Stimulated activated CD8-positive, alpha-beta memory T cell treated with anti-CD3 and anti-CD28 coated beads, Interleukin-15, amount 100 ng/mL, for 1 hour (primary cell): ENCODE data around the gene C10orf90.

Experiments
- DNase-seq: peaks from one replicate; pipeline ENCODE4 v3.0.0-alpha.2; 2020; ENCODE audit warnings: low read depth

Gene C10orf90

DNA sequence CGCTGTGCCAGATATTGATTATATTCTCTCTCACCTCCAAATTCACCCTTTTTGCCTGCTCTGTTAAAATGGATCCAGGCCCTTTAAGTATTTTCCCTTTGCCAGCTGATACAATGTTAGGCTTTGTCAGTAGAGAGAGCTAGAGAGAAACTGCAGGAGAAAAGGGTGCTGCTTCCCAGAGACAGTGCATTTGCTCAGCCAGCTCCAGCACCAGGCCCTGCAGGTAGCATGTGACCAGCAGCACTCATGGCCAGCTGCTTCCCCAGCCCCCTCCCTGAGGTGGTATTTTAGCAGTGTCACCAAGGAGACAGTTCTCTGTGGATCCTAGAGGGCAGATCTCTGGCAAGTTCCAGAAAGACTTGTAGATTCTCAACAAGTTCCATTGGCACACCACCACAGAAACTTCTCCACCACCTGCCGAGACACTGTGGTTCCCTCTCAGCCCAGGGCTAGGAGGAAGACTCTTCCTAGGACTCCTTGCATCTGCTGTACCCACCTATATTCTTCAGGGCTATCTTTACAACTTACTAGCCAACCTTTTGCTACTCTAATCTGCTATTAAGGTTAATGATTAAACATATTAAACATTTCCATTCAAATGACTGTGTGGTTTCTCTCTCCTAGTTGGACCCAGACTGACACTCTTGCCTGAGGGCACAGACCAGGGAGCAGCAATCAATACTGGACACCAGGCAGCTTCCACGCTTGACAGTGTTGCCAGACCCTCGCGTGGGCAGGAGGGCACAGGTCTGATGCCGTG is 246.6 kb downstream of the C10orf90 start:
- no peak for DNase-seq

DNA sequence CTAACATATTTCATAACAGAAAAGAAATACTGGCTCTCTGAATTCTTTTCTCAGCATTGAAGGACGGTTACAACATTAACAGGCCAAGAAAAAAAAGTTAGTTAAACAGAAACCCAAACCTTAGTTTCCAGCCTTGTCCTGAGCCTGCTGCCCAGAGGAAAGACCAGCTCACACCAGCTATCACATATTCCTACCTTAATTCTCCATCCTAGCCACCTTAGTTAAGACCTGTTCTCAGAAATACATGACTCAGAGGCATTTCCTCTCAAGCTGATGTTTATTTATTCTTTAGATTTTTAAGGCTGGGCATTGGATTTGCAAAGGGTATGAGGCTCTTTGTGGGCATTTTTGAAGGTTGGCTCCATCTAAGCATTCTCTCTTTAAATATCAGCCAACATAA is 247.9 kb downstream of the C10orf90 start:
- no peak for DNase-seq

DNA sequence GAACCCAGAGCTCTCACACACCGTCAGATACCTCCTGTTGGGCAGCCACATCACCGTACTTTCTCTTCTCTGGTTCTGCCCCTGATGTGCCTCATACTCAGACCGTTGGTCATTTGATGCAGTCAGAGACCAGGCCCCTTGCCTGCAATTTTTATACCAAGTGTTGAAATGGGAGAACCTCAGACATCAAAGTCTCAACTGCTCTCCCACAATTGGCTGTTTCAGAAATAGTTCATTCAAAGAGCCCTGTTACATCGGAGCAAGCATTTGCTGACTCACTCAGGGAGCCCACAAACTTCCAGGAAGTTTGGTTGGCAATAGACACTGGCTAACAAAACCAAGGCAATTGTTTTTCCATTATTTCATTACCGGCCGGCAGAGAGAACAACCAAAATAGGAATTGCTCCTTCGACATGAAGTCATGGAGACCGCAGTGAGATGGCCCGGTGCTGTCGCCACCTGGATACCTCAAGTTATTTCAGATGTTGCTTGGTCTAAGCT is 248.7 kb downstream of the C10orf90 start:
- no peak for DNase-seq

DNA sequence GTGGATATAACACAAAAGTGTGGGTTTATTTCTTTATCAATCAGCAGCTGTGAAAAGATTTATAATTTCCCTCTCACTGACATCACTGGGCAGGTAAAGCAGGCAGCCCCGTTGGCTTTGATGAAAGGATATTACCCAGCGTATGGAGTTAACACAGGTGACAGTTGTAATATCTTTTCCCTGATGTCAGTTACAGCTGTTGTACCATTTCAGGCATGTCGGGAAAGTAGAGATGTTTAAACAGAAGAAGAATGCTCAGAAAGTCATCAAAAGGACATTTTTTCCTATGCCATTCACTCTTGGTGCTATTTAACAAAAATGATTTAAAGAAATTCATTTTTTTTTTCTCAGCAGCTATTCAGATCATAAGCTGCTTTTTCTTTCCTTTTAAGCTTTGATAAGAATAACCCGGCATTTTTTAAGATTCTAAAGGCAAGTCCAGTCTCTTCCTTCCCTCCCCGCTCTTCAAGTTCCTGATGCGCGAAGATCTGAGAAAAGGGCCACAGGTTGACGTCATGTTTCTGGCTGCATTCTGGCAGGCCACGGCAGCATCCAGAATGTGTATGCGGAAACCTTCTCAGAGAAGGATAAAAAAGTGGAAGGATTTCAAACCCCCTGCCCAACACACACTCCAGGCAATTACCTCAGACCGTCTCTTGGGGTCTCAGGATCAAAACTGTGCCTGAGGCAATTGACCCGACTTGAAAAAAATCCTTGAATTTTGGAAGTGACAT is 249.8 kb downstream of the C10orf90 start:
- DNase-seq = no peak

DNA sequence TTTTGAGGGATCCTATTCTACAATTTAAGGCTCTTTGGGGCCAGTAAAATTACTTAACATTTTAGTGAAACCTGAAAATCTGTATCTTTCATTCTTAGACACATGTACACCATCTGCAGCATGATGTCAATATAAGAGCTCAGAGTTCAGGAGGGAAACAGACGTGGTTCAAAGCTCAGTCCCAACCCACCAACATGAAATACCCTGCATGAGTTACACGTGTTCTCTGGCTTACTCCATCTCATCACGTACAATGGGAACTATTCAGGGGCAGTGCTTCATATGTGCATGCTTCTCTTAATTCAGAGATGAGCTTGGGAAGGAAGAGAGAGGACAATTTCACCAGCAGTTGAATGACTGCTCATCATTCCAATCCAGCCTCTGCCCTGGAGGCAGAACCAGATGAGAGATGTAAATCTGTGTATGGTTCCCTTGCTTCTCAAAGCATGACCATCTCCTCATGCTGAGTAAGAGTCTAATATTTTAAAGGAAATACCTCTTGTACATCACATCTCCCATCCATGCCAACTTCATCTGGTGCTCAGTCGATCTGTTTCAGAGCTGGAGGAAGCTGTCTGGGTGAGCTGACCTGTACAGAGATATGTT is 253.2 kb downstream of the C10orf90 start:
- no peak for DNase-seq

DNA sequence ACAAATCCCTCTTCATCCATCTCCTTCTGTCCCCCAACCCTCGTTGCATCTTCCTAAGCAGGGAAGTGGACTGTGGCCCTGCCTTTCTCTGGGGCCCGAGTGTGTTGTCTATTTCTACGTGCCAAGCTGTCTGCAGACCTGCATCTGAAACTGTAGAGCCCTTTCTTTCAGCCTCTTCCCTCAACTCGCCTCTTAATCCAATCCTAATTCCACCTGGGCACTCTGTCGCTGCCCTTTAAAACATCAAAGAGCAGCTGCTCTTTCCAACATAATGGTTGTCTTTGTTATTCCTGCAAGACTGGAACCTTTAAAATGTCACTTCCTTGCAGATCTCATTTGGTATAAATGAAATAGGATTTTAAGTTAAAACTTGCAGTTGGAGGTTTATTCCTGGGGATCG is 260.7 kb downstream of the C10orf90 start:
- no peak for DNase-seq

DNA sequence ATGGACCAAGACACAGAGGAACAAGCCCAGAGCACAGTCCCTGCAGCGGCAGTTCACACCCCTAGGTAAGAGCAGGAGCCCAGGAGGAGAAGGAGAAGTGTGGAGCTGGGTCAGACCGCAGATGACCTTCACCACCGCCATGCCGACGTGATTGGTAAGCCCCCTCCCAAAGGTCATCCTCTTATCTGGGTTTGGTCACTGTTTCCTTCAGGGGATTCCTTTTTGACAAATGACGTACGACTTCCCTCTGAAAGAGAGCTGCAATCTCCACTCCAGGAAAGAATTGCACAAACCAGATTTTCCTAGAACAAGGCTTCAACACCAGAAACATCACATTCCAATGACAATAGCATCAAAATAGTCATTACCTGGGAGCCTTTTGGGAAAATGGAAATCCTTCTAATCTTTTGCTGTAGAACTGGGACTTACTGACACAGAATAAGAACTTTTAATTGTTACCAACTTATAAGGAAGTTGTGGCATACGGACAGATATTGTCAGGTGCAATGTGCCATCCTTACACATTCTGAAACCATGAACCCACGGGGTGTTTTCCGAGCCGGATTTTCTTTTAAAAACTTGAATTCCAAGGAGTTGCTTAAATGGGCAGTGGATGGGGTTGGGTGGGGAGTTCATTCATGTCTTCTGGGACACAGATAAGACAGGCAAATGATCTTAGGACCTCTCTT is 261.4 kb downstream of the C10orf90 start:
- DNase-seq = no peak

DNA sequence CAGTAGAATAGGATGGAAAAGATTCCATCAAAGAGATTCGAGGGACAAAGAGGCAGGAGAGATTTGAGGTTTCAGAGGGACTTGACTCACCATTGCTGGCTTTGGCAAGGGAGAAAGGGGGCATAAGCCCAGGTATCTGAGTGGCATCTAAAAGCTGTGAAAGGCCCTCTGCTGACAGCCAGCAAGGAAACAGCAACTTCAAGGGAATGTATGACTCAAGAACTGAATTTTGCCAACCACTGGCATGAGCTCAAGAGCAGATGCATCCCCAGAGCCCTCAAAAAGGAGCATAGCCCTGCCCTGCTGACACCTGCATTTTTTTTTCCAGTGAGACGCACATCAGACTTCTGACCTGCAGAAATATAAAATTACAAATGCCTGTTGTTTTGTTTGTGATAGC is 262.7 kb downstream of the C10orf90 start:
- no peak for DNase-seq

DNA sequence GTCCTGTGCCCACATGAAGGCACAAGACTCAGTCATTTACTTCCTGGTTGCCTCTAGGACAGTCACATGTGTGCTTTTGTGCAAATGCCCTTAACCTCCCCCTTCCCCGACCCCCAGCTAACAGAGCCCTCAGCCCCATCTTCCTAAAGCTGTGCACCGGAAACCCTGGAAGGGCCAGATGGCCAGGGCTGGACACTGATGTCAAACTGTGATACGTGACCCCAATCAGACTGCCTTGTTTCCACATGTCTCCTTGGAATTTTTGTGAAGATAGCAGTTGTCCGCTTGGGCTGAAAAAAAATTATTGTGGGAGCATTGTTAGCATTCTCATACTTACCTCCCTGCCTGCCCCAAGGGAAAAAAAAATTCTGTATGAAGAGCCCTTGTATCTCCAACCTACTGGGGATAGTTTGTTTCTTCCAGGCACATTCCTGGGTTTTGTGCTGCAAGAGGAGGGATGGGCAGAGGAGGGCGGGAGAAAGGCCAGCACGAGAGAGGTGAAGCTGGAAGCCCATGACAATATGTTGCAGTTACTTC is 265.2 kb downstream of the C10orf90 start:
- no peak for DNase-seq

DNA sequence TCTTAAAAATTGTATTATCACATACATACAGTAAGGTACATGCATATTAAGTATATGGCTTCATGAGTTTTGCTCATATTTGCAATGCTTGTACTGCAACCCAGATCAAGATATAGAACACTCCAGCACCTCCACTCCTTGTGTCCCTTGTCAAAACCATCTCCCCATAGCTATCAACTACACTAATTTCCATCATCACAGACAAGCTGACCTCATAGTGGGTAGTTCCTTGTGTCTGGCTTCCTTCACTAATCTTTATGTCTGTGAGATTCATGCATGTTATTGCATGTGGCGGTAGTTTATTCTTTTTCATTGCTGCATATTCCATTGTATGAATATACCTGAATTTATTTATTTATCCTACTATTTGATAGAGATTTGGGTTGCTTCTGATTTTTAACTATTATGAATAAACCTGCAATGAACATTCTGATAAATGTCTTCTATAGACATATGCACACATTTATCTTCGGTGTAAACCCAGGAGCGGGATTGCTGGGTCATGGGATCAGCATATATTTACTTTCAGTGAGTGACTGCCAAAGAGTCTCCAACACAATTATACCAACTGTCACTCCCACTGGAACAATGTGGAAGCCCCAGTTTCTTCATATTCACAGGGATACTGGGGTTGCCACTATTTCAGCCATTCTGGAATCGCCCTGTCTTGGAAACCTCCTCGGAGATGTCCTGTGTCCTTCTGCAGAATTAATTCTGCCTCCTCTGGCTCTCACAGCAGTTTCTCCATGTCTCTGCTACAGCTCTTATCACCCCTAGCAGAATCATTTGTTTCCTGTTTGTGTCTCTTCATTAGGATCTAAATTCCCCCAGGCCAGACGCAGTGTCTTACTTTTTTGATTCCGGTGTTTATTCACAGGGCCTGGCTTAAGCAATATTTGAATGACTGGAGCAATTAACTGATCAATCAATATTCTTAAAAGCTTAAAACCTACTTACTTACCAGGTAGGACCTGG is 267.5 kb downstream of the C10orf90 start:
- DNase-seq = no peak

DNA sequence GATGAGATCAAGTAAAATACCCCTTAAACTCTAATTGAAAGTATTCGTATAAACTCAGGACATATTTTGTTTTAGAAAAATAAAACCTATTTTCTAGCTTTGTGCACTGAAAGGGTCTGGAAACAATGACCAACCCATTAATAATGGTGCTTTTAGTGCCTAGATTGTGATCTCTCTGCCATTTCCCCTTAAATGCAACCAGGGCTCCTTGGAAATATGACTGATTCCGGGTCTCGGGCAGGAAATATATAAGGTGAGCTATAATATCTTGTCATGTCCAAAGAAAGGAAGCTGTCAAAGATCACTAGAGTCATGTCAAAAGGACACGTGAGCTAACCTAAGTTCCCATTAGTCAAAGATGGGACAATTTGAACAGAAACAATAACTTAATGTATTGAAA is 269.9 kb downstream of the C10orf90 start:
- no peak for DNase-seq

DNA sequence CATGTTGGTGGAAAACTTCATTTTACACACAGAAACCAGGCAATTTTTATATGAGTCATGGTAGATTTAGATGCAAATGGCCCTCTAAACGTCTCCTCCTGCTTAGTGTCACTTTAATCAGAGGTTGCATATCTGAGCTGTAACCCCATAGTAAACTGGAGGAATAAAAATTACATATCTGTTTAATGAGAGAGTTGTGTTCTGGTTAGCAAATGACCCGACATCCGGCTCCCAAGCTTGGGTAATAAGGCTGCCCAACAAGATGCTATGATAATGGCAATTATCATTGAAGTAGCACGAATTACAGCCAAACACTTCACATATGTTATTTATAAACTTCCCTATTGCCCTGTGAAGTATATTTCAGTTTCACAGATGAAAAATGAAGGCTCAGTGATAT is 271.6 kb downstream of the C10orf90 start:
- no peak for DNase-seq

DNA sequence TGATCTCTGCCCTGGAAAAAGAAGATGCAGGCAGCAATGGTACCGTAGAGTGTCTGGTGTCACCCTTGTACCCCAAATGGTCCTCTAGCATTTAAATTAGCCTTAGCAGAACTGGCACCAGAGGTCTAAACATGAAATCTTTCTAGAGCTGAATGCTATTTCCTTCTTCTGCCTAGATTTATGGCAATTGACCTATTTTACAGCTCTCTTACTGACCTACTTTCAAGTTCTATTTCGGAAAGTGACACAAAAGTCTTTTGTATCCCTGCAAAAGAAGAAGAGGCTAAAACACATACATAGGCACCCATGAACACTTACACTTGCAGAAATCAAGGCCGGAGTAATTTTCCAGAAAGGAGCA is 272.1 kb downstream of the C10orf90 start:
- DNase-seq = no peak

DNA sequence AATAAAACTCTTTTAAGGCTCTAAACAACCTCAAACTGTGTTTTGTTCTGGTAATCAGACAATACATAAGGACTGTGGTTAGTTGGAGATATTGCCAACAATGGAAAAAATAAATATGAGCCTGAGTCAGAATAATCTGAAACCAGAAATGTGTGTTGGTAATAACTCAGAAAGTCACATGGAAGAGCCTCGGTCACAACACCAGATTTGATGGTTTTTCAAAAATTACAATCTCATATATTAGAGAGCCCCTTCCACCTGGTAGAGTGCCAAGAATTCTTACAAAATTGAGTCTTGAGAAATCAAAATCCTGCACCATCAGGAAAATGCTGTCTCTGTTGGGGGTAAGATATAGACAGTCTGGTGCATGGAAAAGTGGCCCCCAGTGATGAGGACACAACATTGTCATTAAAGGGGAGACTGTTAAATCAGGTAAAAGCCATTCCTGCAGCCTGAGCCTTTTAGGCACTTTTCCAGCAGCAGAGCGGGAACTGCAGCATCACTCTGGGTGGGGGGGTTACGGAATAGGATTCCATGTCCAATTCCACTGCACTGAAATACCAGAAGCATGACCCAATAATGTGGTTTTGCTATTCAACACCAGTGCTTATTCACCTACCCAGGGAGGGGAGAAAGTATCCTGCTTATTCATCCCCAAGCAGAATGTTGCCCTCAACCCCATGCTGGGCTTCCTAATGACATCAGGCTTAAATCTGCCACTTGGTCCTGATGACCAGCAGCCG is 272.7 kb downstream of the C10orf90 start:
- no peak for DNase-seq

DNA sequence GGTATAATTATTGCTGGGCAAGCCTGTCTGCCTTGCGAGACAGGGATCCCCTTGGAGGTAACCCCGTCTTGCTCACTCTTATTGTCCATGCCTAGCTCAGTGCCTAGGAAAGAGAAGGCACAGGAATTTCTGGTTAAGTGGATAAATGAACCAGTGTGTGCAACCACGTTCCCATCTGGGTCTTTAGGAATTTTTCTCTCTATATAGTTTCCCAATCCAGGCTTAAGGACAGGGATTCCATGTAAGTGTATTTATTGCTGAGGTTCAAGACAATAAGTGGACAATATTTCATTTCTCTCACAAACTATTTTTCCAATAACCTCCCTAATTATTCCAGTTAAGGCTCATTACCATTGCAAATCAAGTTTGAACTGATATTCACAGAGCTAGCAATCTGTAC is 273.3 kb downstream of the C10orf90 start:
- no peak for DNase-seq

DNA sequence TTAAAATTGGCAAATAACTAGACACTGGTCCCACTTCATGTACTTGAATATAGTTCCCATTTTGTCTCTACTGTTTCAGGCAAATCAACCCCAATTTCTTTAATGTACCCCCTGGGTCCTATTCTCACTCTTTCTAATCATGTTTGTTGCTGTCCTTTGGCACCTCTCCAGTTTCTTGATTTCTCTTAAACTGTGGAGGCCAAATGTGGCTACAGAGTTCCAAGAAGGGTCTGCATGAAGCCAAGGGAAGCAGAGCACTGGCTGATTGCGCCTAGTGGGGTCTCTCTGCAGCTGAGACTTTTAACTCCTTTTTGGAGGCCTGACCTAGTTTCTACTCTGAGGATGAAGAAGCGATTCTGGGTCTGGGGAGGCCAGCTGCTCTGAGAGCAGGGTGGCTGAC is 275.5 kb downstream of the C10orf90 start:
- DNase-seq = no peak

DNA sequence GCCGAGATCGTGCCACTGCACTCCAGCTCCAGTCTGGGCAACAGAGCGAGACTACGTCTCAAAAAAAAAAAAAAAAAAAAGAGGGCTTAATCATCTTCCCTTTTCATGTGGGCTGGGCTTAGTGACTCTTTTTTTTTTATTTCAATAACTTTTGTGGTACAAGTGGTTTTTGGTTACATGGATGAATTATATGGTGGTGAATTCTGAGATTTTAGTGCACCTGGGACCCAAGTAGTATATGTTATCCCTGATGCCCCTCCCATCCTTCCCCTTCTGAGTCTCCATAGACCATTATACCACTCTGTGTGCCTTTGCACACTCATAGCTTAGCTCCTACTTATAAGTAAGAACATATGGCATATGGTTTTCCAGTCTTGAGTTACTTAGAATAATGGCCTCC is 277.4 kb downstream of the C10orf90 start:
- DNase-seq = no peak

DNA sequence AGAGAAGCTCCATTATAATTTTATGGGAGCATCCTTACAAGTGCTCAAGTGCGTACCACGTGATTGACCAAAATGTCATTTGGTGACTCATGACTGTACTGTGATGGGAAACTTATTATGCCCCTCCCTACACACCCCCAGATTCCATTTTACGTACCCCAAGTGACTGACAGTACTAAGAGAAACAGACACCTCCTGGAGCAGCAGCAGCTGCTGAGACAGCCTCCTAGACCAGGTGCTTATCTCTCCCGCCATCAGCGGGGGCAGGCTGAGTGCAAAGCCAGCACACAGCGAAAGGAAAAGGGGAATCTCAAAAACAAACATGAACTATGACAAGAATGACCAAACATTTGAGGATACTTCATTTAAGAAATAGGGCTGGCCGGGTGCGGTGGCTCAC is 278.0 kb downstream of the C10orf90 start:
- no peak for DNase-seq

DNA sequence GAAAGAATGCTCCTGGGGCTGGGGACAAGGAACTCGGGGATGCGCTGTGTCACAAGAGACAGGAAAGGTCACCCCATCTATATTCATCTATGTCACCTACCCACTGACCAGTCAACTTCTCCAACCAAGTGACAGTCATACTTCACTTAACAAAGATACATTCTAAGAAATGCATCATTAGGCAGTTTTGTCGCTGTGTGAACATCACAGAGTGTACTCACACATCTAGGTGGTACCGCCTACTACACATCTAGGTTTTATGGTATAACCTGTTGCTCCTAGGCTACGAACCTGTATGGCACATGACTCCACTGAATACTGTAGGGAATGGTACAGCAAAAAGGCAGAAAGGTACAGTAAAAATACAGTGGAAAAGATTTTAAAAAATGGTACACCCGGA is 278.4 kb downstream of the C10orf90 start:
- DNase-seq = no peak

DNA sequence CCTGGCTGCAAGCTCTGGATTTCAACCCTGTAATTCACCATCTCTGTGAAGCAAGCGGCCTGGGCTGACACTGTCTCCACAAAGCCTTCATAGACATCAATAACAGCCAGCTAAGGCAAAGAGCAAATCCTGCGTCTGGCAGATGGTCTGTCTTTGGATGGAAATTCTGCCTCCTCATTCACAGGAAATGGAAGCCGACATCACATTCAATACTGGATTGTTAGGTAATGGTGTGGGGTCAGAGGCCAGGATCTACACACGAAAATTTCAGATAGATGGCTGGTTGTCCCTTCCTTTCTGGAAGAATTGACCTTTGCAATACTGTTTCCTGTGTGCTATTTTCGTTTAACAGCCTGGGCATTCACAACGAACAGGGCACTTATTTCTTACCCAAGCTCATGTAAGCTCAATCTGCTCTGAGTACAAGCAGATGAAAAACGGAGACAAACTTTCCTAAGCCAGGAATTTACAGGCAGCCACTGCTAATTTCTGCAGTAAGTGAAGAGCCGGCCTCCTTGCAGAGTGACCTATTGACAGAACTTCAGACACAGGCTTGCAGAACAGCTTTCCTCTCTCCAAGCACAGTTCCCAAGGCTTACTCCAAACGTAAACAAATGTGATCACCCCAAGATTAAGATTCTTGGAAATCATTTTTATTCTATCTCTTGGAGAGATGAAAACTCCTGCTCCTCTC is 279.2 kb downstream of the C10orf90 start:
- no peak for DNase-seq
